A549 (cell line): ENCODE data around the gene PDILT. TPM values are rescaled to one million over a fixed set of nuclear protein-coding genes. Genes with fewer than 3 reads are reported as not detected.

Experiments
- ATAC-seq, 2 experiments: fragments of 200-7000 bp in 1 of 2; fragments of >200 bp in 1 of 2; cut with Nextera tagmentation in 1 of 2; cut with Tn5 transposase in 1 of 2; 3 replicates each; pipeline versions ENCODE4 v1.8.0 to v1.9.1; 2018 to 2020; ENCODE audit warnings: mild to moderate bottlenecking in 1 of 2, moderate library complexity in 1 of 2
- CTCF ChIA-PET: fragments of 300-600 bp; sonication (Branson Sonifier 250); formaldehyde crosslinking; extraction: SDS; loops from one replicate; lab custom pipeline; 2021; ENCODE audit warnings: antibody characterized with exemption, inconsistent platforms; lab: Yijun Ruan, JAX
- POLR2A ChIA-PET: fragments of 350-600 bp; formaldehyde crosslinking; extraction: SDS; loops from one replicate; lab custom pipeline; 2021; ENCODE audit warnings: antibody characterized with exemption, inconsistent platforms; lab: Yijun Ruan, JAX
- DNase-seq, 2 experiments: peaks; one replicate each; pipeline versions ENCODE4 v3.0.0 to v3.0.0-alpha.2; 2011 to 2016; ENCODE audit warnings: low read depth in 1 of 2, low spot score in 1 of 2
- FAIRE-seq: peaks from 2 replicates; lab custom pipeline; 2011; peaks lifted over from hg19 to GRCh38; lab: Jason Lieb, UNC
- H3K27ac ChIP-seq, 2 experiments: fragments of >200 bp; sonication (Bioruptor Twin); formaldehyde crosslinking; 3 replicates each; pipeline ENCODE4 v1.5.1; 2016 to 2017
- H3K4me1 ChIP-seq: fragments of >200 bp; sonication (Bioruptor Twin); formaldehyde crosslinking; 3 replicates; pipeline ENCODE4 v1.6.1; 2016
- H3K4me2 ChIP-seq: fragments of >200 bp; sonication (Bioruptor Twin); formaldehyde crosslinking; 3 replicates; pipeline ENCODE4 v1.6.1; 2016
- H3K4me3 ChIP-seq: fragments of >200 bp; sonication (Bioruptor Twin); formaldehyde crosslinking; 3 replicates; pipeline ENCODE4 v1.5.1; 2016
- H3K9me3 ChIP-seq: fragments of >200 bp; sonication (Bioruptor Twin); formaldehyde crosslinking; 3 replicates; pipeline ENCODE4 v1.6.1; 2016
- BCL3 ChIP-seq: fragments of >200 bp; sonication (Bioruptor Twin); formaldehyde crosslinking; IDR thresholded peaks from 3 replicates; pipeline ENCODE4 v1.6.1; 2016
- CBX8 ChIP-seq: fragments of 200-600 bp; sonication (generic); IDR thresholded peaks from 2 replicates; pipeline ENCODE4 v1.6.1; 2016
- CTCF ChIP-seq: fragments of >200 bp; sonication (Bioruptor Twin); formaldehyde crosslinking; IDR thresholded peaks from 3 replicates; pipeline ENCODE4 v1.5.1; 2016
- EHMT2 ChIP-seq: fragments of 200-600 bp; sonication (generic); IDR thresholded peaks from 2 replicates; pipeline ENCODE4 v1.6.1; 2016; ENCODE audit warnings: antibody characterized with exemption, low read depth, mild to moderate bottlenecking, moderate library complexity
- ELK1 ChIP-seq: fragments of 150-350 bp; IDR thresholded peaks from 2 replicates; pipeline ENCODE4 v1.6.1; 2014; ENCODE audit warnings: low read depth, mild to moderate bottlenecking, low read length
- FOSL2 ChIP-seq, 2 experiments: fragments of 450-650 bp in 1 of 2; fragments of >200 bp in 1 of 2; sonication (Bioruptor Twin) in 1 of 2; formaldehyde crosslinking; IDR thresholded peaks; 2 replicates each; pipeline versions ENCODE4 v1.5.0 to v1.6.1; 2016 to 2020; ENCODE audit warnings: mild to moderate bottlenecking in 1 of 2, moderate library complexity in 1 of 2
- FOXS1 ChIP-seq: fragments of 250-450 bp; sonication (Bioruptor Pico); IDR thresholded peaks from 2 replicates; pipeline ENCODE4 v1.5.0; 2020; ENCODE audit warnings: mild to moderate bottlenecking, moderate library complexity
- HDAC2 ChIP-seq: fragments of 200-600 bp; sonication (generic); IDR thresholded peaks from 2 replicates; pipeline ENCODE4 v1.6.1; 2016
- HES2 ChIP-seq: fragments of >200 bp; sonication (Bioruptor Twin); formaldehyde crosslinking; IDR thresholded peaks from 2 replicates; pipeline ENCODE4 v1.6.1; 2016
- HOXA7 ChIP-seq: fragments of 250-450 bp; sonication (Bioruptor Pico); IDR thresholded peaks from 2 replicates; pipeline ENCODE4 v1.5.0; 2020; ENCODE audit warnings: mild to moderate bottlenecking, moderate library complexity
- HOXB13 ChIP-seq: fragments of 250-450 bp; sonication (Bioruptor Pico); IDR thresholded peaks from 2 replicates; pipeline ENCODE4 v1.5.0; 2020; ENCODE audit warnings: low read depth, mild to moderate bottlenecking, moderate library complexity
- KDM1A ChIP-seq: fragments of 200-600 bp; sonication (generic); IDR thresholded peaks from 2 replicates; pipeline ENCODE4 v1.6.1; 2016; ENCODE audit warnings: low read depth, mild to moderate bottlenecking
- NFE2L2 ChIP-seq: fragments of 150-350 bp; conservative IDR thresholded peaks from 2 replicates; pipeline ENCODE4 v1.6.1; 2014; ENCODE audit warnings: low read length
- RCOR1 ChIP-seq: fragments of 150-350 bp; IDR thresholded peaks from 2 replicates; pipeline ENCODE4 v1.6.1; 2014; ENCODE audit warnings: antibody characterized with exemption, low read length, low read depth
- RNF2 ChIP-seq: fragments of 200-600 bp; sonication (generic); IDR thresholded peaks from 2 replicates; pipeline ENCODE4 v1.6.1; 2016; ENCODE audit warnings: low read depth, mild to moderate bottlenecking, antibody characterized with exemption, moderate library complexity, borderline replicate concordance
- TP53 ChIP-seq: fragments of 250-450 bp; sonication (Bioruptor Pico); IDR thresholded peaks from 2 replicates; pipeline ENCODE4 v1.5.0; 2021; ENCODE audit warnings: mild to moderate bottlenecking, moderate library complexity
- ZC3H11A ChIP-seq: fragments of 450-650 bp; IDR thresholded peaks from 2 replicates; pipeline ENCODE4 v1.6.1; 2014; ENCODE audit warnings: antibody characterized with exemption, mild to moderate bottlenecking
- ZFP36 ChIP-seq: fragments of 450-650 bp; IDR thresholded peaks from 2 replicates; pipeline ENCODE4 v1.6.1; 2014; ENCODE audit warnings: borderline replicate concordance; ENCODE audit not compliant: partially characterized antibody
- ZNF302 ChIP-seq: fragments of 250-450 bp; sonication (Bioruptor Pico); IDR thresholded peaks from 2 replicates; pipeline ENCODE4 v1.9.0; 2021; ENCODE audit warnings: inconsistent platforms, mild to moderate bottlenecking, moderate library complexity
- ZSCAN20 ChIP-seq: fragments of 250-450 bp; sonication (Bioruptor Pico); IDR thresholded peaks from 2 replicates; pipeline ENCODE4 v1.8.0; 2022; ENCODE audit warnings: mild to moderate bottlenecking, moderate library complexity
- WGBS: methylation state at CpG from one replicate; pipeline ENCODE4 v1.1.6; 2017; ENCODE audit errors: missing lambda C conversion rate; 5-methylcytosine and 5-hydroxymethylcytosine counted together
- polyA plus RNA-seq, 4 experiments: library from polyadenylated mRNA; depleted of rRNA in 3 of 4; stranded (reverse); fragments of >200 nt; fragmentation: RNase III in 1 of 4; extraction: RNeasy Plus Mini Kit Qiagen cat#74134 plus additional on column Dnase treatment in 1 of 4; gene quantifications; 2 replicates in 3 of 4; 3 replicates in 1 of 4; pipeline ENCODE4 v1.2.3, GENCODE V29; 2011 to 2017
- TF ChIP-seq, protein P1 (sequence below): fragments of 200-600 bp; sonication (generic); IDR thresholded peaks from 2 replicates; pipeline ENCODE4 v1.6.1; 2016; ENCODE audit warnings: antibody characterized with exemption, mild to moderate bottlenecking, moderate library complexity

Gene PDILT
- polyA plus RNA-seq, 2 of the 4 experiments (the other 2 are of a cell fraction): not detected

- ChIA-PET POLR2A (no interaction called here), CTCF (interaction anchor here (2.0 to 8.9 kb wide), 2 partner anchors 13 to 465 kb away, joined by 12 to 76 read pairs; no protein-coding TSS in a partner anchor)
- Histone ChIP-seq H3K4me2 (no peak overlapping the region), H3K4me3 (no peak overlapping the region), H3K9me3 (0 out of 3 replicates have a peak, but pooled peaks cover 4% of the 10 kb centered on the region), H3K4me1 (no peaks in the 10 kb centered on the region), H3K27ac (no peak overlapping the region)
- 2% methylated on average over 5 of the region's 5 CpGs for WGBS
- DNase-seq (no peak), FAIRE-seq (no peak), ATAC-seq (no peak)
- TF ChIP-seq ZSCAN20 (CRISPR knock-in tag) (no peak), RCOR1 (no peak), HES2 (no peak), FOXS1 (CRISPR knock-in tag) (no peak), ELK1 (no peak), KDM1A (no peak), NFE2L2 (no peak), ZNF302 (CRISPR knock-in tag) (no peak), HDAC2 (no peak), HOXB13 (CRISPR knock-in tag) (no peak), BCL3 (no peak), EHMT2 (no peak)
- TF ChIP-seq, protein P1, sequence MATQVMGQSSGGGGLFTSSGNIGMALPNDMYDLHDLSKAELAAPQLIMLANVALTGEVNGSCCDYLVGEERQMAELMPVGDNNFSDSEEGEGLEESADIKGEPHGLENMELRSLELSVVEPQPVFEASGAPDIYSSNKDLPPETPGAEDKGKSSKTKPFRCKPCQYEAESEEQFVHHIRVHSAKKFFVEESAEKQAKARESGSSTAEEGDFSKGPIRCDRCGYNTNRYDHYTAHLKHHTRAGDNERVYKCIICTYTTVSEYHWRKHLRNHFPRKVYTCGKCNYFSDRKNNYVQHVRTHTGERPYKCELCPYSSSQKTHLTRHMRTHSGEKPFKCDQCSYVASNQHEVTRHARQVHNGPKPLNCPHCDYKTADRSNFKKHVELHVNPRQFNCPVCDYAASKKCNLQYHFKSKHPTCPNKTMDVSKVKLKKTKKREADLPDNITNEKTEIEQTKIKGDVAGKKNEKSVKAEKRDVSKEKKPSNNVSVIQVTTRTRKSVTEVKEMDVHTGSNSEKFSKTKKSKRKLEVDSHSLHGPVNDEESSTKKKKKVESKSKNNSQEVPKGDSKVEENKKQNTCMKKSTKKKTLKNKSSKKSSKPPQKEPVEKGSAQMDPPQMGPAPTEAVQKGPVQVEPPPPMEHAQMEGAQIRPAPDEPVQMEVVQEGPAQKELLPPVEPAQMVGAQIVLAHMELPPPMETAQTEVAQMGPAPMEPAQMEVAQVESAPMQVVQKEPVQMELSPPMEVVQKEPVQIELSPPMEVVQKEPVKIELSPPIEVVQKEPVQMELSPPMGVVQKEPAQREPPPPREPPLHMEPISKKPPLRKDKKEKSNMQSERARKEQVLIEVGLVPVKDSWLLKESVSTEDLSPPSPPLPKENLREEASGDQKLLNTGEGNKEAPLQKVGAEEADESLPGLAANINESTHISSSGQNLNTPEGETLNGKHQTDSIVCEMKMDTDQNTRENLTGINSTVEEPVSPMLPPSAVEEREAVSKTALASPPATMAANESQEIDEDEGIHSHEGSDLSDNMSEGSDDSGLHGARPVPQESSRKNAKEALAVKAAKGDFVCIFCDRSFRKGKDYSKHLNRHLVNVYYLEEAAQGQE: no peak
Measured at GRCh38 chr16:20372701-20373100, 31.8 kb downstream of the PDILT start.

DNA sequence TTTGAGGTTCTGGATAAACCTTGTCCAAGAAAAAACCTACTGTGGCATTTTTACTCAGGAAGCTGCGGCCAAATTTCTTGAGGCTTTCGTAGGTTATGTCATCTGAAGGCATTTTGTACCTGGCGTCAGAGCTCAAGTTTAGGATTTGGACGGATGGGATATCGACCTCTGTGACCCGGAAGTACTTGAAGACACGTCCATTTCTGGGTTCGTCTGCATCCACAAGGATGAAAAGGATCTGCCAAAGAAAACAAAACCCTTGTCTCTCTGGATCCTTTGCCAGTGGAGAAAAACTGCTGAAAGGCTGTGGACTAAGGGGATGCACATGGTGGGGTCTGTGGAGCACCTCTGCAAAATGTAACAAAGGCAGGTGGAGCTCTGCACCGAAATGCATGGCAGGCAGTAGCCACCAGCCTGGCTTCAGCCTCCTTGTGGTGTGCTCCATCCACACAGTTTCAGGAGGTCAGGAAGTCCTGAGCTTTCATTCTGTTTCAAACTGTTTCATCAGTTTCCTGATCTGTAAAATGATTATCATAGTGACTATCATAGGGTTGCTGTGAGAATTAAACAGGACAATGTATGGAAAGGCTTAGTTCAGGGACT lies 35.0 kb downstream of the PDILT start:
- TF ChIP-seq CTCF (no peak), RNF2 (no peak), HDAC2 (no peak), TP53 (CRISPR knock-in tag) (no peak), CBX8 (no peak), HOXA7 (CRISPR knock-in tag) (no peak), FOSL2 (IDR thresholded peaks at IDR 0.05) (no peak), FOSL2 (CRISPR knock-in tag; IDR thresholded peaks at IDR 0.05) (no peak), ZC3H11A (no peak), ZFP36 (no peak), NFE2L2 (no peak)
- TF ChIP-seq, all 56 proteins: peak for 0
- ChIA-PET POLR2A (no interaction called here), CTCF (interaction anchor here (1.4 to 8.9 kb wide), 2 partner anchors 16 to 470 kb away, joined by 4 to 76 read pairs; no protein-coding TSS in a partner anchor)
- DNase-seq (no peak), ATAC-seq (no peak), FAIRE-seq (no peak)
- no peaks in the 10 kb centered on the region for H3K4me1 ChIP-seq
- no peak overlapping the region for H3K4me3 ChIP-seq
- no peak overlapping the region for H3K27ac ChIP-seq
- 12% methylated on average over 9 of the region's 9 CpGs for WGBS
- H3K9me3 ChIP-seq: 0 out of 3 replicates have a peak, but pooled peaks cover 4% of the 10 kb centered on the region
- H3K4me2 ChIP-seq: no peak overlapping the region
